ENCODE measurements around the gene TP53I3.

GRCh38 chr2:24045511-24046508, 38.8 kb downstream of the TP53I3 start:
- no peak for TF ChIP-seq CTCF (IDR thresholded peaks at IDR 0.05)
- no peak for TF ChIP-seq POLR2A (IDR thresholded peaks at IDR 0.05)
